Lower leg skin (tissue), 4 donors: ENCODE data around the gene INTS6. TPM values are rescaled to one million over a fixed set of nuclear protein-coding genes. Genes with fewer than 3 reads are reported as not detected.

Source experiments
- DNase-seq, 2 donors: peaks; one replicate each; pipeline ENCODE4 v3.0.0-alpha.2; 2019; ENCODE audit warnings: low spot score in 2 of 2
- H3K4me3 ChIP-seq: fragments of 200-600 bp; sonication (generic); 2 replicates; pipeline ENCODE4 v1.5.1; 2017; ENCODE audit warnings: mild to moderate bottlenecking, low read depth; ENCODE audit not compliant: poor library complexity, severe bottlenecking
- POLR2A ChIP-seq, 2 donors: fragments of 450-650 bp; IDR thresholded peaks; one replicate each; pipeline ENCODE4 v1.6.1; 2016 to 2017; ENCODE audit warnings: antibody characterized with exemption in 2 of 2, mild to moderate bottlenecking in 1 of 2, moderate library complexity in 1 of 2
- WGBS, 2 donors: methylation state at CpG; one replicate each; pipeline ENCODE4 v1.1.5; 2018; 5-methylcytosine and 5-hydroxymethylcytosine counted together
- intact Hi-C: fragments of 100-400 bp; cut with DNase I; formaldehyde crosslinking; loops from one replicate; pipeline ENCODE4 v1.15.0; 2023; ENCODE audit warnings: low total_unique reads
- total RNA-seq, 4 donors: library from RNA; depleted of rRNA; stranded (reverse); fragments of >200 nt; gene quantifications; one replicate each; pipeline ENCODE4 v1.1.0, GENCODE V29; 2016
- TF ChIP-seq, protein P1 (sequence below), 3 donors: fragments of 450-650 bp; IDR thresholded peaks; one replicate each; pipeline ENCODE4 v1.5.1; 2016; ENCODE audit warnings: antibody characterized with exemption in 3 of 3, mild to moderate bottlenecking in 3 of 3, moderate library complexity in 2 of 3

INTS6 gene
- total RNA-seq, 4 donors from 2014 or later: 35.2 to 48.6 (median 41.3) TPM

DNA sequence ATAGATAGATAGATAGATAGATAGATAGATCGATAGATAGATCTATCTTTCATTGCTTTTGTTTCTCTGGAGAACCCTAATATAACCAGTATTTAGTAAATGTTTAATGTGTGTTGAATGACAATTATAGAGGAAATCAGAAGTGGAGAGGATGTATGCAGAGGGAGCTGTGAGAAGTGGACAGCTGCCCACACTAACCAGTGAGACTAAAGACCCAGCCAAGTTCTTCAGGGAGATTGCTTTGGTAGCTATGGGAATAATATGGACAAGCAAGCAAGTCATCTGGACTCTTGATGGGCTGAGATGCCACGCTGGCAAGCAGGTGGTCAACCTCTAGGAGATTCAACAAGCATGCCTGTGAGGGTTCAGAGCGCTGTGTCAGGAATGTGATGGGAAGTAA is 14.9 kb upstream of the INTS6 start:
- DNase-seq: no peak
- intact Hi-C loops: no loop called here
- 93 to 96% methylated on average over 3 of the region's 3 CpGs for WGBS, 2 donors
- TF ChIP-seq POLR2A (IDR thresholded peaks at IDR 0.05): no peak
- no peak overlapping the region for H3K4me3 ChIP-seq

DNA sequence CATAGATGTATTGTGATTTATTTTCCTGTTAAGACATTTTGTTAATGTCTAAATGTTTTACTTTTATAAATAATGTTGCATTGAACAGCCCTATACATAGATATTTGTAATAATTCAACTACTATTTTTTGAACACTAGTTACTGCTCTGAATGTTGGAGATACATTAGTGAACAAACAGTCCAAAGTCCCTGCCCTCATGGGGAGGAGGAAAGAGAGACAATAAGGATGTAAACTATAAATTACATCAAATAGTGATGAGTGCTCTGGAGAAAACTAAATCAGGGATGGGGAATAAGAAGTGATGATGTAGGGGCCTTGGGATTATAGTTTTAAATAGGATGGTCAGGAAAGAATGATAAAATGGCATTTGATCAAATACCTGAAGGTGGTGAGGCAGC is 12.3 kb upstream of the INTS6 start:
- intact Hi-C loops: no loop called here
- TF ChIP-seq, protein P1, sequence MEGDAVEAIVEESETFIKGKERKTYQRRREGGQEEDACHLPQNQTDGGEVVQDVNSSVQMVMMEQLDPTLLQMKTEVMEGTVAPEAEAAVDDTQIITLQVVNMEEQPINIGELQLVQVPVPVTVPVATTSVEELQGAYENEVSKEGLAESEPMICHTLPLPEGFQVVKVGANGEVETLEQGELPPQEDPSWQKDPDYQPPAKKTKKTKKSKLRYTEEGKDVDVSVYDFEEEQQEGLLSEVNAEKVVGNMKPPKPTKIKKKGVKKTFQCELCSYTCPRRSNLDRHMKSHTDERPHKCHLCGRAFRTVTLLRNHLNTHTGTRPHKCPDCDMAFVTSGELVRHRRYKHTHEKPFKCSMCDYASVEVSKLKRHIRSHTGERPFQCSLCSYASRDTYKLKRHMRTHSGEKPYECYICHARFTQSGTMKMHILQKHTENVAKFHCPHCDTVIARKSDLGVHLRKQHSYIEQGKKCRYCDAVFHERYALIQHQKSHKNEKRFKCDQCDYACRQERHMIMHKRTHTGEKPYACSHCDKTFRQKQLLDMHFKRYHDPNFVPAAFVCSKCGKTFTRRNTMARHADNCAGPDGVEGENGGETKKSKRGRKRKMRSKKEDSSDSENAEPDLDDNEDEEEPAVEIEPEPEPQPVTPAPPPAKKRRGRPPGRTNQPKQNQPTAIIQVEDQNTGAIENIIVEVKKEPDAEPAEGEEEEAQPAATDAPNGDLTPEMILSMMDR (IDR thresholded peaks at IDR 0.05): no peak
- TF ChIP-seq POLR2A (IDR thresholded peaks at IDR 0.05): no peak
- DNase-seq: no peak
- no peak overlapping the region for H3K4me3 ChIP-seq

DNA sequence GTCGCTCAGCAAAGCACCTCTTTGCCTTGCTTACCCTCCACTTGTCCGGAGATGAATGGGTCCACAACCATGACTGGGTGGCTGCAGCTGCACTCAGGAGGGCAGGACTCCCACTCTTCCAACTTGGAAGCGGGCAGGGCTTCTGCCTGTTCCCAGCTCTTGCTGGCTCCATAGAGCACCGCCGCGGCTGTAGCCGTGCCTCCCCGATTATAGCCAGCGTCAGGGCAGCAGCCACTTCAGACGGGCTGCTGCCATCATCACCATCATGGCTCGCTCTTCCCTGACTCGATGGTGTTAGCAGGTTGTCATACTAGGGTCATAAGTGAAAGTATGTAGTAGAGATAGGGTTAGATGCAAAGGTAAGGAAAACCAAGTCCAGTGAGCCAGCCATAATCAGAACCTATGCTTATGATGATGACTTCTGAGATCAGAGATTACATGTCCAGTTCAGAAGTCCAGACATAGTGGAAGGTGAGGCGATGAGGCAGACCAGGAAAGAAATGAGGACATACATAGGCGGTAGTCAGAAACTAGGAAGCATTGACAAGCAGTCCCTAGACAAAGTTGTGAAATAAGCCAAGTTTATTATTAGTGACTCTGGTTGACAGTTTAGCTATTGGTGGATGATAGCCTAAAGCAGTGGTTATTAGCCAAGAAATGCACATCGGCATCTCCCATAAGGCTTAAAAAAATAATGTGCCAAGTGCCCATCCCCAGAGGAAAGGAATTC is 4.4 kb upstream of the INTS6 start:
- WGBS, 2 donors: 92 to 93% methylated on average over 12 to 15 of the region's 15 CpGs
- TF ChIP-seq, protein P1 (IDR thresholded peaks at IDR 0.05): no peak
- TF ChIP-seq POLR2A (IDR thresholded peaks at IDR 0.05): no peak
- no peak for DNase-seq
- H3K4me3 ChIP-seq: no peak overlapping the region
- intact Hi-C loops: loop anchor here (10.0 kb wide), 1 partner anchor 128 kb away; the partner anchor contains the start of gene WDFY2

DNA sequence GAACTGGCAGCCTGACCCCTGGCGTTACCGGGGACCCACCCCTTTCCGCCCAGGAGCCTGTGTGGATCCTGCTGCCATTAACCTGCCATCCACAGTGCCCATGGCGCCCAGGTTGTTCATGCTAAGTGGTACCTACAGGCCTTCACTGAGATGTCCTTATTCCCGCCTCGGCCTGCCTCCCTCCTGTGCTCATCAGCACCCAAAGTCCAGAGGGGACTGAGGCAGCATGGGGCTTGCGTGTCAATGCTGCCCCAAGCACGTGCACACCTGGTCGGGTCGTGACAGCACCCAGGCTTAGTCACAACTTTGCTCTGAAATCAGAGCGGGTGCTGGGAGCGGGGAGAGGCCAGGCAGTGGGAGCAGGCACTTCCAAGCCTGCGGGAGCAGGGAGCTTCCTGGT is 3.7 kb upstream of the INTS6 start:
- no peak overlapping the region for H3K4me3 ChIP-seq
- TF ChIP-seq POLR2A (IDR thresholded peaks at IDR 0.05): no peak
- TF ChIP-seq, protein P1 (IDR thresholded peaks at IDR 0.05): no peak
- intact Hi-C loops: loop anchor here (10.0 kb wide), 1 partner anchor 128 kb away; the partner anchor contains the start of gene WDFY2
- no peak for DNase-seq
- 92 to 97% methylated on average over 13 of the region's 13 CpGs for WGBS, 2 donors

DNA sequence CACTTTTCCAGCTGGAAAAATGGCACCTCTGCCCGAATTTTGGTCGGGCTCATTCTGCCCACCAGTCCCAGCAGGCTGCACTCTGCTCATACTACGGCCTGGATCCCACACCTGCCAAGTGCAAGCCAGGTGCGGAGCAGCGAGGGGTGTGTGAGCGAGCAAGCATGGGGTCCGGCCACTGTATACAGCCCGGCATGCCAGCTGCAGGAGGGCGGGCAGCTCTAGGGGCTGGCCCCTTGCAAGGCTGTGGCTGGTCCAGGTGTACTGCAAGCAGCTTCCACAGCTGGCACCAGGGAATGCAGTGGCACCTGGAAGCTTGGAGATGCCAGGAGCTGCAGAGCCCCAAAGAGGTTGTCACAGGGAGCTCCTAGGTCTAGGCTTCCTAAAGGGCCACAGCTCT is 2.7 kb upstream of the INTS6 start:
- no peak overlapping the region for H3K4me3 ChIP-seq
- no peak for TF ChIP-seq POLR2A (IDR thresholded peaks at IDR 0.05)
- TF ChIP-seq, protein P1 (IDR thresholded peaks at IDR 0.05): no peak
- 98% methylated on average over 9 of the region's 9 CpGs for WGBS, 2 donors
- intact Hi-C loops: loop anchor here (10.0 kb wide), 1 partner anchor 129 kb away; the partner anchor contains the start of gene WDFY2
- DNase-seq: no peak

DNA sequence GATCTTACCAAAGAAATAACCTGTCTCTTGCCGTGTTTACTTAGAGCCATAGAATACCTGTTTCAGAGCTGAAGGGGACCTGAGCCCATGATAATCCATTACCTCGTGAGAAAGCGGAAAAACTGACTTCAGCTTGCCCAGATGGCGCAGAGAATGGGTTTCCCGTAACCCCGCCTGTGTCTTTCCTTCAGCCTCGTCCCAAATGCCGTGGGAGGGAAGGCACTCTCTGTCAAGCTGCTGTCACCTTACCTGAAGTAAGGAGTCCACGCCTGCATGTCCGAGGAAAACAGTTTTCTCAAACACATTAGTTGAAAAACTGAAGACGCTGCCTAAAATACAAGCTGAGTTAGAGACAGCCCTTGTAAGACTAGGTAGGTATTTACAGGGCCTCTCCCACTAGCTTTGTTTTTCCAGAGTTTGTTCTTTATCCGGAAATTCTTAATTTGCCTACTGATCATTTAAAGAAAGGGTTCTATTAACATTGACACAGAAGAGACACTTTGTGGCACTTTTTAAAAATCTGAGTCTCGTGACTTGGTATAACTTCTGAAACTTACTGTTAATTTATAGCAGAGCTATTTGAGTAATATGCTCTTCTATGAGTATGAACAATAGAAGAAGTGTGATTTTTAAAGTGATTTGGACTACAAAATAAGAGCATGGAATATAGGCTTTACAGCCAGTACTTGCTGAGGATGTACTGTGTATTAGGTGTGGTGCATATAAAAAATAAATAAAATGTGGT is 1.3 kb upstream of the INTS6 start:
- peak; percentile 42 to 86 for DNase-seq
- TF ChIP-seq POLR2A (IDR thresholded peaks at IDR 0.05): no peak
- TF ChIP-seq, protein P1 (IDR thresholded peaks at IDR 0.05): no peak
- intact Hi-C loops: loop anchor here (5.0 to 10.0 kb wide), 2 partner anchors 131 to 328 kb away; partner anchors contain the start of gene WDFY2
- 5 to 7% methylated on average over 13 of the region's 13 CpGs for WGBS, 2 donors
- peak overlapping the region; percentile 49 for H3K4me3 ChIP-seq
